ENCODE results near the gene FHIT. TPM values are rescaled to one million over a fixed set of nuclear protein-coding genes. Genes with fewer than 3 reads are reported as not detected.

Gene FHIT
- total and polyA plus RNA-seq, 4 donors = 2.1 to 14.7 (median 6.6) TPM

- H3K36me3 ChIP-seq (ENCODE audit: control insufficient read depth in 4 of 4, insufficient read depth in 3 of 4, low read depth in 1 of 4, low read length in 3 of 4) = no peaks in the 10 kb centered on the region
- H3K9me3 ChIP-seq (ENCODE audit: control insufficient read depth in 4 of 4, low read length in 3 of 4) = no peaks in the 10 kb centered on the region
- H3K4me3 ChIP-seq (ENCODE audit: low read depth in 1 of 3, low read length in 3 of 3) = no peak overlapping the region
- no peaks in the 10 kb centered on the region for H3K27me3 ChIP-seq (ENCODE audit: control insufficient read depth in 4 of 4, insufficient read depth in 4 of 4, low read length in 3 of 4)
- H3K9ac ChIP-seq (ENCODE audit: low read depth in 1 of 2, low read length in 2 of 2) = no peak overlapping the region
- 95% methylated on average over 7 of the region's 7 CpGs for WGBS
- no peak overlapping the region for H3K27ac ChIP-seq (ENCODE audit: low read depth in 1 of 2, low read length in 2 of 2)
- TF ChIP-seq, protein P1, sequence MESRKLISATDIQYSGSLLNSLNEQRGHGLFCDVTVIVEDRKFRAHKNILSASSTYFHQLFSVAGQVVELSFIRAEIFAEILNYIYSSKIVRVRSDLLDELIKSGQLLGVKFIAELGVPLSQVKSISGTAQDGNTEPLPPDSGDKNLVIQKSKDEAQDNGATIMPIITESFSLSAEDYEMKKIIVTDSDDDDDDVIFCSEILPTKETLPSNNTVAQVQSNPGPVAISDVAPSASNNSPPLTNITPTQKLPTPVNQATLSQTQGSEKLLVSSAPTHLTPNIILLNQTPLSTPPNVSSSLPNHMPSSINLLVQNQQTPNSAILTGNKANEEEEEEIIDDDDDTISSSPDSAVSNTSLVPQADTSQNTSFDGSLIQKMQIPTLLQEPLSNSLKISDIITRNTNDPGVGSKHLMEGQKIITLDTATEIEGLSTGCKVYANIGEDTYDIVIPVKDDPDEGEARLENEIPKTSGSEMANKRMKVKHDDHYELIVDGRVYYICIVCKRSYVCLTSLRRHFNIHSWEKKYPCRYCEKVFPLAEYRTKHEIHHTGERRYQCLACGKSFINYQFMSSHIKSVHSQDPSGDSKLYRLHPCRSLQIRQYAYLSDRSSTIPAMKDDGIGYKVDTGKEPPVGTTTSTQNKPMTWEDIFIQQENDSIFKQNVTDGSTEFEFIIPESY (IDR thresholded peaks at IDR 0.05) = no peak
- TF ChIP-seq SP1 (IDR thresholded peaks at IDR 0.05) = no peak
- TF ChIP-seq TAF1 (conservative IDR thresholded peaks at IDR 0.05) = no peak
- no peak for TF ChIP-seq YY1 (IDR thresholded peaks at IDR 0.05)
- TF ChIP-seq REST (IDR thresholded peaks at IDR 0.05) = no peak
- TF ChIP-seq EGR1 (IDR thresholded peaks at IDR 0.05; ENCODE audit: low read depth in 2 of 2) = no peak
- TF ChIP-seq, protein P2, sequence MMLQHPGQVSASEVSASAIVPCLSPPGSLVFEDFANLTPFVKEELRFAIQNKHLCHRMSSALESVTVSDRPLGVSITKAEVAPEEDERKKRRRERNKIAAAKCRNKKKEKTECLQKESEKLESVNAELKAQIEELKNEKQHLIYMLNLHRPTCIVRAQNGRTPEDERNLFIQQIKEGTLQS (IDR thresholded peaks at IDR 0.05) = no peak
- no peak for TF ChIP-seq FOXA2 (IDR thresholded peaks at IDR 0.05)
- TF ChIP-seq RAD21 (IDR thresholded peaks at IDR 0.05) = no peak
- TF ChIP-seq JUND (IDR thresholded peaks at IDR 0.05) = no peak
- TF ChIP-seq FOXA1 (IDR thresholded peaks at IDR 0.05) = no peak
- no peak for TF ChIP-seq NR2F2 (IDR thresholded peaks at IDR 0.05)
- no peak for TF ChIP-seq HNF4A (conservative IDR thresholded peaks at IDR 0.05)
- no peak for TF ChIP-seq HNF4G (IDR thresholded peaks at IDR 0.05)
- no peak for TF ChIP-seq RXRA (IDR thresholded peaks at IDR 0.05)
- TF ChIP-seq, protein P3, sequence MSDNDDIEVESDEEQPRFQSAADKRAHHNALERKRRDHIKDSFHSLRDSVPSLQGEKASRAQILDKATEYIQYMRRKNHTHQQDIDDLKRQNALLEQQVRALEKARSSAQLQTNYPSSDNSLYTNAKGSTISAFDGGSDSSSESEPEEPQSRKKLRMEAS (IDR thresholded peaks at IDR 0.05) = no peak
- TF ChIP-seq GABPA (IDR thresholded peaks at IDR 0.05 in 1 of 2, conservative IDR thresholded peaks at IDR 0.05 in 1 of 2) = no peak
- TF ChIP-seq, protein P4, sequence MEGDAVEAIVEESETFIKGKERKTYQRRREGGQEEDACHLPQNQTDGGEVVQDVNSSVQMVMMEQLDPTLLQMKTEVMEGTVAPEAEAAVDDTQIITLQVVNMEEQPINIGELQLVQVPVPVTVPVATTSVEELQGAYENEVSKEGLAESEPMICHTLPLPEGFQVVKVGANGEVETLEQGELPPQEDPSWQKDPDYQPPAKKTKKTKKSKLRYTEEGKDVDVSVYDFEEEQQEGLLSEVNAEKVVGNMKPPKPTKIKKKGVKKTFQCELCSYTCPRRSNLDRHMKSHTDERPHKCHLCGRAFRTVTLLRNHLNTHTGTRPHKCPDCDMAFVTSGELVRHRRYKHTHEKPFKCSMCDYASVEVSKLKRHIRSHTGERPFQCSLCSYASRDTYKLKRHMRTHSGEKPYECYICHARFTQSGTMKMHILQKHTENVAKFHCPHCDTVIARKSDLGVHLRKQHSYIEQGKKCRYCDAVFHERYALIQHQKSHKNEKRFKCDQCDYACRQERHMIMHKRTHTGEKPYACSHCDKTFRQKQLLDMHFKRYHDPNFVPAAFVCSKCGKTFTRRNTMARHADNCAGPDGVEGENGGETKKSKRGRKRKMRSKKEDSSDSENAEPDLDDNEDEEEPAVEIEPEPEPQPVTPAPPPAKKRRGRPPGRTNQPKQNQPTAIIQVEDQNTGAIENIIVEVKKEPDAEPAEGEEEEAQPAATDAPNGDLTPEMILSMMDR (IDR thresholded peaks at IDR 0.05; ENCODE audit: low read depth, low read length, missing input control) = no peak
- H3K4me1 ChIP-seq (ENCODE audit: control insufficient read depth in 4 of 4, insufficient read depth in 4 of 4, low read length in 3 of 4) = no peaks in the 10 kb centered on the region
- no peak for DNase-seq (ENCODE audit: low spot score)
These were observed 1223.9 kb downstream of the FHIT start for GRCh38 chr3:60027335-60027734.

Data from liver (tissue), 9 donors.